NCI-H446 treated with DMSO at 0.1 percent for 48 hours (cell line): Measurements from ENCODE around the gene EIF4B.
A peak's percentile ranks its signal among the peaks of the same experiment; 100 is the strongest.

Source experiments
- DNase-seq: peaks from one replicate; lab custom pipeline; 2025; lab: John Stamatoyannopoulos, UW

The EIF4B gene

GRCh38 chr12:53070877-53071492, 64.7 kb downstream of the EIF4B start:
- no peak for DNase-seq

GRCh38 chr12:53071591-53072551, 65.6 kb downstream of the EIF4B start:
- peak; percentile 61 for DNase-seq

DNA sequence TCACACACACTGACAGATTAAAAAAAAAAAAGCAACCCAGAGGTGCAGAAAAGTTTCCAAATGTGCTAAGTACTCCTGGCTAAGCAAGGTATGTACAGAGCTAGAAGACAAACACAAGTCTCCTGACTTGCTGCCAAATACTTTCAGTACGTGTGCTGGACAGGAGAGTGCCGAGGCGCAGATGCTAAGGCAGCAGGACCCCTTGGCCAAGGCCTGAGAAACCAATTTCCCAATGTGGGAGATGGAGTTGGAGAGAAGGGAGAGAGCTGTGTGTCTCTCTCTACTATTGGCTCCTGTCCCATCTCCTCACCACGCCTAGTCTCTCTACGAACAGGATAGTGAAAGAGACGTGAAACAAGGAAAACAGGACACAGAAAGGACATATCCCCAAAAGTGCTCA, 67.6 kb downstream of the EIF4B start:
- no peak for DNase-seq

DNA sequence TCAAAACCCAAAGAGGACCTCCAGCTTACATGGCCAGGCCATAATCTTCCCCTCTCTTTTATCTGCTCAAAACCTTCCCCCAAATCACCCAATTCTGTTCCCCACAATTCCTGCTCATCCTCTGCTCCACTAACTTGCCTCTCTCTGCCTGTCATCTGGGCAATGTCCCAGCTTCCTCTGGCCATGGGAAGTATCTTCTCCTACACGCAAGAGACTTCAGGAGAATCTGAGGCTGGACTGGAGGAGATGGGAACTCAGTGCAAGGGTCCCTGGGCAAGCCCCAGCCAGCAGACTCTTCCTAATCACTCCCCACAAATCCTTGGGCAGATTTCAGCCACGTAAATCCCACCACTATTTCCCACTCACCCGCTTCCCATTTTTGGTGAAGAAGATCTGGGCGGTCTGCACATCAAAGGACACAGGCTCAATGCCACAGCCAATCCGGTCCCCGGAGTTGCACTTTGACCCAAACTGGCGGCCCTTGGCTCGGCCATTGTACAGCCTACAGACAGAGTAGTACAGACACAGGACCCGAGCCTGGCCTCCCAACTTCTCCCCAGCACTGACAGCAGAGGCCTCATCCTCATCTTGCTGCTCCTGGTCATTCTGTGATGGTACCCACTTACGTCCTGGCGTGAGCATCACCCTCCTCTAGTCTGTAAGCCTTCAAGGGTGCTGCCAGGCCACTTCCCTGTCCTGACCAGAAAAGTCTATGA, 68.2 kb downstream of the EIF4B start:
- no peak for DNase-seq

GRCh38 chr12:53074999-53075370, 68.7 kb downstream of the EIF4B start:
- no peak for DNase-seq

DNA sequence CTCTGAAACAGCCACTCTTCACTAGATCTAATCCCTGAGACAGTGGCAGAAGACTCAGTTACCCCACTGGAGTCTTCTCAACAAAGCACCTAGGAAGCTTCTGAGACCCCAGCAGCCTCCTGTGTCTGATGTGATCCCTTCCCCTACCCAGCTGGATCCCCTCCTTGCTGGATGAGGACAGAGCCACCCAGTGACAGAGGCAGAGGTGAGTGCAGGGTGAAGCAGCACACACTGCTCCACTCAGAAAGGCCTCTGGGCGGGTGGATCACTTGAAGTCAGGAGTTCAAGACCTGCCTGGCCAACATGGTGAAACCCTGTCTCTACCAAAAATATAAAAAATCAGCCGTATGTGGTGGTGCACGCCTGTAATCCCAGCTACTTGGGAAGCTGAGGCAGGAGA, 70.2 kb downstream of the EIF4B start:
- DNase-seq: no peak

GRCh38 chr12:53077030-53077429, 70.8 kb downstream of the EIF4B start:
- DNase-seq: no peak

GRCh38 chr12:53078425-53079225, 72.4 kb downstream of the EIF4B start:
- no peak for DNase-seq

DNA sequence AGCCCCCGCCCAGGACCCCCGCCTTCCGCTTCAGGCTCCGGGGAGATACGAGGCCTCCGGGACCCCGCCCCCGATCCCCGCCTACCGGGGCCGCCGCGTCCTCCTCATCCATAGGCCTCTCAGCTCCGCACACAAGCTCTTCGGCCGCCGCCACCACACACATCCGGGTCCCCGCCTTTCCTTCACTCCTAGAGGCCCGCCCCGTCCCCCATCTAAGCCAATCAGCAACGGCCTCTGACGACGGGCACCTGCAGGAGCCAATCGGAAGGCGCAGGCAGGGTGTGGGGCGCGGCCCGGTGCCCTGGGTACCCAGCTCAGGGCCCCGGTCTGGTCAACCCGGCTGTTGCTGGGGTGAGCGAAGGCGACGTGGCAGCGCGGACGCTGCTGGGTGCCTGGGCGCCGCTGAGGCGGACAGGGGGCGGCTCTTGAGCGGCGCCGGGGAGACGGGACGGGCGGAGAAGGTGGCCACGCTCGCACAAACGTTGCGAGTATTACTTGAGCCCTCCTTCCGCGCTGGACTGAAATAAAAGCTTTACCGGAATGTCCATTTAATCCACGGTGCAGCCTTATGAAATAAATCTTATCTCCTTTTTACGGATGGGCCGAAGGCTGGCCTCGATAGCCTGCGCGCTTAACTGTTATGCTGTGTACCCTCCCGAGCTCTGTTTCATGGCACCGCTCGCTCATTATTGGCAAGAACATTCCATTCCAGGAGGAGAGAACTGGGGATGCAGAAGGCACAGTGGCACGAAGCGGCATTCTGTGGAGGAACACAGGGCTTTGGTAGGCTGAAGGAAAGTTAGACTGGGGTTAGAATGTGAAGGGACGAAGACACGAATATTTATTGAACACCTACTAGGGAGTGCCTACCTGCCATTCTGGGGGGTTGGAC, 73.2 kb downstream of the EIF4B start, which contains the start of gene SPRYD3:
TSS of gene SPRYD3 (minus strand) at position 165 of the 892 bp plus-strand sequence. CDS start at position 108, 57 bp downstream.
- peak; percentile 87 for DNase-seq

- DNase-seq: no peak
These were observed 76.5 kb downstream of the EIF4B start for GRCh38 chr12:53082637-53083175.

- DNase-seq: no peak
These were observed 80.1 kb downstream of the EIF4B start for GRCh38 chr12:53086361-53086760.

- no peak for DNase-seq
These were observed 83.8 kb downstream of the EIF4B start for GRCh38 chr12:53090105-53090504.

GRCh38 chr12:53090554-53090953, 84.3 kb downstream of the EIF4B start:
- DNase-seq: no peak

DNA sequence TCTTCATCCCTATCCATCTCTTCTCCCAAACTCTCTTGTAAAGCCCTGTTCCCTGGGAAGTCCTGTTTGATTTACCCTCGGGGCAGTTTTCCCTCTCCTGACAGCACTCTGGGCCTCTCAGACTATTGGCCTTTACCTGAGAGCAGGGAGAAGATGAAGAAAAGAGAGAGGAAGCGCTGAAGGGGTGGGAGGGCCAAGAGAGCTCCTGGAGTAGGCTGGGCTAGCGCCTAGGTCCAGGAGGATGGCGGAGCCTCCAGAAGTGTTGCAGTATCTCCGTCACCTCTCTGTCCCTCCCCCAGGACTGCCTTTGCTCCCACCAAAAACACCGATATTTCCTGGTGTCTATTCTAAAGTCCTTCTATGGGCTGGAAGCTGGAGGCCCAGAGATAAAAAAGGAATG, 85.5 kb downstream of the EIF4B start:
- DNase-seq: no peak
